Measurements from ENCODE around the gene FARS2.

Gene FARS2

GRCh38 chr6:5507131-5507681 is 245.9 kb downstream of the FARS2 start:
- no peak for DNase-seq (ENCODE audit: low spot score)

GRCh38 chr6:5509106-5509505 is 247.8 kb downstream of the FARS2 start:
- DNase-seq (ENCODE audit: low spot score) = no peak

GRCh38 chr6:5510331-5511133 is 249.2 kb downstream of the FARS2 start:
- DNase-seq (ENCODE audit: low spot score) = no peak

- DNase-seq (ENCODE audit: low spot score) = no peak
These were observed 250.6 kb downstream of the FARS2 start for GRCh38 chr6:5511954-5512353.

- DNase-seq (ENCODE audit: low spot score) = no peak
These were observed 251.1 kb downstream of the FARS2 start for GRCh38 chr6:5512422-5512821.

- DNase-seq (ENCODE audit: low spot score) = no peak
These were observed 252.1 kb downstream of the FARS2 start for GRCh38 chr6:5513408-5513807.

GRCh38 chr6:5514353-5514752 is 253.0 kb downstream of the FARS2 start:
- DNase-seq (ENCODE audit: low spot score) = no peak

GRCh38 chr6:5515200-5515599 is 253.9 kb downstream of the FARS2 start:
- no peak for DNase-seq (ENCODE audit: low spot score)

GRCh38 chr6:5516036-5516435 is 254.7 kb downstream of the FARS2 start:
- DNase-seq (ENCODE audit: low spot score) = no peak

- DNase-seq (ENCODE audit: low spot score) = no peak
These were observed 256.5 kb downstream of the FARS2 start for GRCh38 chr6:5517796-5518195.

- no peak for DNase-seq (ENCODE audit: low spot score)
These were observed 257.7 kb downstream of the FARS2 start for GRCh38 chr6:5518936-5519491.

- DNase-seq (ENCODE audit: low spot score) = no peak
These were observed 259.5 kb downstream of the FARS2 start for GRCh38 chr6:5520796-5521195.

GRCh38 chr6:5521322-5521721 is 260.0 kb downstream of the FARS2 start:
- no peak for DNase-seq (ENCODE audit: low spot score)

GRCh38 chr6:5522147-5522546 is 260.8 kb downstream of the FARS2 start:
- no peak for DNase-seq (ENCODE audit: low spot score)

GRCh38 chr6:5524110-5524509 is 262.8 kb downstream of the FARS2 start:
- DNase-seq (ENCODE audit: low spot score) = no peak

GRCh38 chr6:5525209-5525608 is 263.9 kb downstream of the FARS2 start:
- no peak for DNase-seq (ENCODE audit: low spot score)

GRCh38 chr6:5529015-5529414 is 267.7 kb downstream of the FARS2 start:
- DNase-seq (ENCODE audit: low spot score) = no peak

GRCh38 chr6:5529733-5530132 is 268.4 kb downstream of the FARS2 start:
- DNase-seq (ENCODE audit: low spot score) = peak; percentile 36

GRCh38 chr6:5531161-5531560 is 269.8 kb downstream of the FARS2 start:
- no peak for DNase-seq (ENCODE audit: low spot score)

- DNase-seq (ENCODE audit: low spot score) = no peak
These were observed 270.6 kb downstream of the FARS2 start for GRCh38 chr6:5531853-5532375.

GRCh38 chr6:5532941-5533340 is 271.6 kb downstream of the FARS2 start:
- no peak for DNase-seq (ENCODE audit: low spot score)

- no peak for DNase-seq (ENCODE audit: low spot score)
These were observed 273.3 kb downstream of the FARS2 start for GRCh38 chr6:5534643-5535042.

GRCh38 chr6:5536644-5537043 is 275.3 kb downstream of the FARS2 start:
- no peak for DNase-seq (ENCODE audit: low spot score)
